Activated CD8-positive, alpha-beta T cell treated with anti-CD3 and anti-CD28 coated beads for 36 hours (primary cell): ENCODE data around the gene PCBP2. TPM values are rescaled to one million over a fixed set of nuclear protein-coding genes. Genes with fewer than 3 reads are reported as not detected.

Experiments
- ATAC-seq: fragments of 200-7000 bp; cut with Tn5 transposase; one replicate; pipeline ENCODE4 v1.10.0; 2021; ENCODE audit warnings: mild to moderate bottlenecking, moderate library complexity
- CTCF ChIA-PET: fragments of 350-600 bp; sonication (Branson Sonifier 250); formaldehyde crosslinking; loops from one replicate; lab custom pipeline; 2021; ENCODE audit warnings: antibody characterized with exemption; lab: Charles Lee
- POLR2A ChIA-PET: fragments of 350-600 bp; sonication (Branson Sonifier 250); formaldehyde crosslinking; loops from one replicate; lab custom pipeline; 2021; ENCODE audit warnings: antibody characterized with exemption; lab: Charles Lee
- DNase-seq: peaks from one replicate; pipeline ENCODE4 v3.0.0-alpha.2; 2020
- H3K27ac Mint-ChIP-seq: one replicate; pipeline ENCODE4 v1.8.0; 2021; ENCODE audit warnings: mild to moderate bottlenecking, mixed read lengths
- H3K27me3 Mint-ChIP-seq: one replicate; pipeline ENCODE4 v1.8.0; 2021; ENCODE audit warnings: mixed read lengths
- H3K36me3 Mint-ChIP-seq: one replicate; pipeline ENCODE4 v1.8.0; 2021; ENCODE audit warnings: low read depth, mixed read lengths
- H3K4me1 Mint-ChIP-seq: one replicate; pipeline ENCODE4 v1.8.0; 2021; ENCODE audit warnings: low read depth, mixed read lengths
- H3K4me3 Mint-ChIP-seq: one replicate; pipeline ENCODE4 v1.8.0; 2021; ENCODE audit warnings: mild to moderate bottlenecking, moderate library complexity, mixed read lengths
- H3K9me3 Mint-ChIP-seq: one replicate; pipeline ENCODE4 v1.8.0; 2021; ENCODE audit warnings: mixed read lengths
- intact Hi-C: fragments of 100-400 bp; cut with micrococcal nuclease; formaldehyde crosslinking; loops from one replicate; pipeline ENCODE4 v1.10.0; 2022
- total RNA-seq, 2 experiments: library from RNA; stranded (reverse); gene quantifications; one replicate each; pipeline ENCODE4 v1.2.3, GENCODE V29; 2021
- TF ChIP-seq, protein P1 (sequence below): fragments of 200-600 bp; IDR thresholded peaks from one replicate; pipeline ENCODE4 v1.8.0; 2022; ENCODE audit warnings: antibody characterized with exemption, mild to moderate bottlenecking

The PCBP2 gene
- total RNA-seq, 2 experiments from 2014 or later = 958 to 973 TPM

DNA sequence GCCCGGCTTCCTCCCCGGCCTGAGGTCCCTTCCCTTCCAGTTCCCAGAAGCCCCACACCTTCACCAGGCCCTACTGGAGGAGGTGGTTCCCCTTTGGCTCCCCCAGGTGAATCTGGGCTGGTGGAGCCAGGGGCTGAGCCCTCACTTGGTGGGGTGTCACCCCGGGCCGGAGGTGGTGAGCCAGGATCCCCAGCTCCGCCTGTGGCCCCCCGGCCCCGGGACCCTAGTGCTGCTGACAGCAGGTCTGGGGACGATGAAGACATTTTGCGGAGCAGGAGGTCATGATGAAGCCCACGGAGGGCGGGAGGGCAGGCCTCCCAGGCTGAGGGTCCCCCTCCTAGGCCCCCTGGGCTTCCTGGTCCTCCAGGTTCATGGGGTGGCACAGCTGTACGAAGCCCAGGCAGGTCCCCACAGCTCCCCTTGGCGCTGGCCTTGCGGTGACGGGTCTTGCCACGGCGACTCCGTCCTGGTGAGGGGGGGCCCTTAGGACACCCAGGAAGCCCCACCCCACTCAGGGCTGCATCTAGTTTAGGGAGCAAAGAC, 30.8 kb downstream of the PCBP2 start:
- CTCF ChIA-PET = interaction anchor here (0.9 to 1.7 kb wide), 6 partner anchors 9 to 162 kb away, joined by 3 to 13 read pairs (median 4); partner anchors contain the start of genes AAAS and MAP3K12
- H3K27me3 Mint-ChIP-seq = no peaks in the 10 kb centered on the region
- no peak overlapping the region for H3K27ac Mint-ChIP-seq
- POLR2A ChIA-PET = interaction anchor here (1.1 to 54.1 kb wide), 6 partner anchors 4 to 158 kb away, joined by 3 to 1494 read pairs (median 4); partner anchors contain the start of genes MAP3K12, NPFF, PCBP2 and PRR13
- peaks cover 34% of the 10 kb centered on the region for H3K36me3 Mint-ChIP-seq
- ATAC-seq = no peak
- DNase-seq = no peak
- H3K4me1 Mint-ChIP-seq = peaks cover 19% of the 10 kb centered on the region
- intact Hi-C loops = no loop called here
- TF ChIP-seq, protein P1, sequence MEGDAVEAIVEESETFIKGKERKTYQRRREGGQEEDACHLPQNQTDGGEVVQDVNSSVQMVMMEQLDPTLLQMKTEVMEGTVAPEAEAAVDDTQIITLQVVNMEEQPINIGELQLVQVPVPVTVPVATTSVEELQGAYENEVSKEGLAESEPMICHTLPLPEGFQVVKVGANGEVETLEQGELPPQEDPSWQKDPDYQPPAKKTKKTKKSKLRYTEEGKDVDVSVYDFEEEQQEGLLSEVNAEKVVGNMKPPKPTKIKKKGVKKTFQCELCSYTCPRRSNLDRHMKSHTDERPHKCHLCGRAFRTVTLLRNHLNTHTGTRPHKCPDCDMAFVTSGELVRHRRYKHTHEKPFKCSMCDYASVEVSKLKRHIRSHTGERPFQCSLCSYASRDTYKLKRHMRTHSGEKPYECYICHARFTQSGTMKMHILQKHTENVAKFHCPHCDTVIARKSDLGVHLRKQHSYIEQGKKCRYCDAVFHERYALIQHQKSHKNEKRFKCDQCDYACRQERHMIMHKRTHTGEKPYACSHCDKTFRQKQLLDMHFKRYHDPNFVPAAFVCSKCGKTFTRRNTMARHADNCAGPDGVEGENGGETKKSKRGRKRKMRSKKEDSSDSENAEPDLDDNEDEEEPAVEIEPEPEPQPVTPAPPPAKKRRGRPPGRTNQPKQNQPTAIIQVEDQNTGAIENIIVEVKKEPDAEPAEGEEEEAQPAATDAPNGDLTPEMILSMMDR = no peak
- H3K9me3 Mint-ChIP-seq = no peaks in the 10 kb centered on the region
- H3K4me3 Mint-ChIP-seq = no peak overlapping the region

DNA sequence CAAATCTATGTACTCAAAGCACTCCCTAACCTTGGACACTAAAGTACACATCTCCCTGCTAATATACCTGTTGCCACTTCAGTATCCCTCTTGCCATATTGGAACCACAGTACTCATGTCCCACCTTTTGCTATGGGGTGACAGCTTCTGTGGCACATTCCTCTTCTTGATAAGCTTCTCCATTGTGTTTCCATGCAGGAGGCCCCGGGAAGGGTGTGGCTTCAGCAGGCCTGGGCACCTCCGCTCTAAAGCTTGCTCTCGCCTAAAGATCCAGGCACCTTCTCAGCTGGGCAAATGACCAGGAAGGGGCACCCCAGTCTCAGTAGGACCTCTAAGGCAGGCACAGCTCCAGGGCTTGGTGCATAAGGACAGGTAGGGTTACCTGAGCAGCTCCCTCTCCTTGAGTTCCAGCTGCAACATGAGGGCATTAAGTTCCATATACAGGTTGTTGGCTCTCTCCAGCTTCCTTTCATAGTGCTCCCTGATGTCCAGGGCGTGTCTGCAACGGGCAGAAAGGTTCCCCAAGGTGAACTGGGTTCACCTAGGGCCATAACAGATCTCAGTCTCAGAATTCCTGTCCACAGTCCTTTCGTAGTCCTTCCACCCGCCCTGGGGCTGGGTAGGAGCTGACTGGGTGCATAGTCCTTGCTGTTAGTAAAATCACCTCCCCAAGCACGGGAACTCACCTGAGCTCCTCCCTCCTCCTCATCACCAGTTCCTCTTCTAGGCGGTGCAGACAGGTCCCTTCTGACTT, 31.5 kb downstream of the PCBP2 start:
- intact Hi-C loops = no loop called here
- no peak overlapping the region for H3K4me3 Mint-ChIP-seq
- POLR2A ChIA-PET = interaction anchor here (0.6 to 54.1 kb wide), 4 partner anchors 4 to 270 kb away, joined by 3 to 1494 read pairs (median 748); partner anchors contain the start of genes MAP3K12, NPFF, PCBP2 and TARBP2
- peaks cover 19% of the 10 kb centered on the region for H3K4me1 Mint-ChIP-seq
- H3K36me3 Mint-ChIP-seq = peaks cover 35% of the 10 kb centered on the region
- no peak for DNase-seq
- H3K27me3 Mint-ChIP-seq = no peaks in the 10 kb centered on the region
- no peak for ATAC-seq
- TF ChIP-seq, protein P1 = no peak
- CTCF ChIA-PET = interaction anchor here (0.8 to 1.7 kb wide), 3 partner anchors 8 to 31 kb away, joined by 3 to 9 read pairs (median 6); no protein-coding TSS in a partner anchor
- no peaks in the 10 kb centered on the region for H3K9me3 Mint-ChIP-seq
- H3K27ac Mint-ChIP-seq = no peak overlapping the region

GRCh38 chr12:53483979-53484377, 32.1 kb downstream of the PCBP2 start:
- TF ChIP-seq, protein P1 = no peak
- intact Hi-C loops = no loop called here
- ATAC-seq (peak; percentile 31), DNase-seq (no peak)
- ChIA-PET POLR2A (interaction anchor here (0.6 to 54.1 kb wide), 3 partner anchors 3 to 270 kb away, joined by 3 to 1494 read pairs (median 1494); partner anchors contain the start of genes MAP3K12, NPFF, PCBP2 and TARBP2), CTCF (interaction anchor here (0.8 kb wide), 1 partner anchor 9 kb away, joined by 6 read pairs; no protein-coding TSS in a partner anchor)
- peak overlapping the region; percentile 10 for H3K27ac Mint-ChIP-seq
- H3K4me1 Mint-ChIP-seq = peaks cover 17% of the 10 kb centered on the region
- no peak overlapping the region for H3K4me3 Mint-ChIP-seq
- no peaks in the 10 kb centered on the region for H3K27me3 Mint-ChIP-seq
- no peaks in the 10 kb centered on the region for H3K9me3 Mint-ChIP-seq
- peaks cover 32% of the 10 kb centered on the region for H3K36me3 Mint-ChIP-seq

GRCh38 chr12:53484686-53485575, 33.0 kb downstream of the PCBP2 start:
- H3K4me1 Mint-ChIP-seq = peaks cover 16% of the 10 kb centered on the region
- peak overlapping the region; percentile 18 for H3K27ac Mint-ChIP-seq
- TF ChIP-seq, protein P1 = no peak
- peaks cover 25% of the 10 kb centered on the region for H3K36me3 Mint-ChIP-seq
- ATAC-seq = no peak
- ChIA-PET POLR2A (interaction anchor here (43.3 to 54.1 kb wide), 2 partner anchors 2 to 17 kb away, joined by 1494 read pairs; partner anchors contain the start of genes MAP3K12, NPFF, PCBP2 and TARBP2), CTCF (interaction anchor here (2.0 kb wide), 1 partner anchor 8 kb away, joined by 5 read pairs; no protein-coding TSS in a partner anchor)
- DNase-seq = no peak
- H3K4me3 Mint-ChIP-seq = no peak overlapping the region
- intact Hi-C loops = no loop called here
- no peaks in the 10 kb centered on the region for H3K9me3 Mint-ChIP-seq
- no peaks in the 10 kb centered on the region for H3K27me3 Mint-ChIP-seq
